Mesenchymal stem cell (in vitro differentiated cells and primary cell): ENCODE measurements around the gene RHNO1.
"Not testable (repeated sequence)": the region's sequence is repeated elsewhere in the genome, so short reads cannot be mapped to it uniquely, and the experiment has no call there.

Source experiments
- DNase-seq: peaks from one replicate; pipeline ENCODE4 v3.0.0-alpha.2; 2013
- H2AFZ ChIP-seq: one replicate; pipeline ENCODE4 v1.6.1; 2013; ENCODE audit warnings: low read depth, mild to moderate bottlenecking, control low read depth, inconsistent platforms, low read length, moderate library complexity
- H2AK5ac ChIP-seq: 2 replicates; pipeline ENCODE4 v1.6.1; 2013; ENCODE audit warnings: low read length, moderate library complexity, mild to moderate bottlenecking, inconsistent platforms; ENCODE audit not compliant: severe bottlenecking
- H2BK120ac ChIP-seq: one replicate; pipeline ENCODE4 v1.6.1; 2013; ENCODE audit warnings: low read depth, mild to moderate bottlenecking, inconsistent platforms, low read length, moderate library complexity
- H2BK12ac ChIP-seq, 2 experiments: one replicate each; pipeline ENCODE4 v1.6.1; 2013; ENCODE audit warnings: inconsistent platforms in 2 of 2, low read length in 2 of 2, mild to moderate bottlenecking in 2 of 2, moderate library complexity in 2 of 2, control low read depth in 1 of 2
- H2BK15ac ChIP-seq: one replicate; pipeline ENCODE4 v1.6.1; 2013; ENCODE audit warnings: mild to moderate bottlenecking, low read depth, inconsistent platforms; ENCODE audit not compliant: poor library complexity, severe bottlenecking
- H2BK5ac ChIP-seq: 2 replicates; pipeline ENCODE4 v1.6.1; 2013; ENCODE audit warnings: low read depth, mild to moderate bottlenecking, low read length, control low read depth, inconsistent platforms; ENCODE audit not compliant: poor library complexity, severe bottlenecking
- H3K14ac ChIP-seq, 2 experiments: one replicate each; pipeline ENCODE4 v1.6.1; 2013; ENCODE audit warnings: inconsistent platforms in 2 of 2, low read length in 2 of 2, control low read depth in 1 of 2, mild to moderate bottlenecking in 1 of 2, moderate library complexity in 1 of 2
- H3K18ac ChIP-seq, 2 experiments: one replicate each; pipeline ENCODE4 v1.6.1; 2013; ENCODE audit warnings: inconsistent platforms in 2 of 2, low read length in 2 of 2, control low read depth in 1 of 2, low read depth in 1 of 2, mild to moderate bottlenecking in 1 of 2
- H3K23ac ChIP-seq, 2 experiments: one replicate each; pipeline ENCODE4 v1.6.1; 2013; ENCODE audit warnings: inconsistent platforms in 2 of 2, low read length in 2 of 2, mild to moderate bottlenecking in 2 of 2, moderate library complexity in 2 of 2, control low read depth in 1 of 2
- H3K27ac ChIP-seq: 2 replicates; pipeline ENCODE4 v1.5.1; 2013; ENCODE audit warnings: mild to moderate bottlenecking, moderate library complexity, low read length, control low read depth, inconsistent platforms; ENCODE audit not compliant: poor library complexity, severe bottlenecking
- H3K27me3 ChIP-seq, 2 experiments: 2 replicates each; pipeline versions ENCODE4 v1.6.1 to v1.7.0; 2013; ENCODE audit warnings: low read length in 2 of 2, mild to moderate bottlenecking in 2 of 2, moderate library complexity in 2 of 2, control low read depth in 1 of 2, inconsistent platforms in 1 of 2; ENCODE audit not compliant: control insufficient read depth in 1 of 2, insufficient read depth in 1 of 2
- H3K36me3 ChIP-seq, 2 experiments: 2 replicates each; pipeline versions ENCODE4 v1.6.1 to v1.7.0; 2013; ENCODE audit warnings: low read length in 2 of 2, control low read depth in 1 of 2, inconsistent platforms in 1 of 2, low read depth in 1 of 2, mild to moderate bottlenecking in 1 of 2; ENCODE audit not compliant: insufficient read depth in 2 of 2, control insufficient read depth in 1 of 2
- H3K4ac ChIP-seq, 2 experiments: one replicate each; pipeline ENCODE4 v1.6.1; 2013; ENCODE audit warnings: inconsistent platforms in 2 of 2, low read length in 2 of 2, mild to moderate bottlenecking in 2 of 2, moderate library complexity in 2 of 2, control low read depth in 1 of 2, low read depth in 1 of 2
- H3K4me1 ChIP-seq: 2 replicates; pipeline ENCODE4 v1.6.1; 2013; ENCODE audit warnings: low read depth, low read length, control low read depth; ENCODE audit not compliant: control insufficient read depth, insufficient read depth
- H3K4me2 ChIP-seq: 2 replicates; pipeline ENCODE4 v1.6.1; 2013; ENCODE audit warnings: low read length, mild to moderate bottlenecking, inconsistent platforms; ENCODE audit not compliant: poor library complexity, severe bottlenecking
- H3K4me3 ChIP-seq, 2 experiments: 2 replicates each; pipeline versions ENCODE4 v1.5.1 to v1.7.0; 2013; ENCODE audit warnings: low read length in 2 of 2, mild to moderate bottlenecking in 2 of 2, control low read depth in 1 of 2, low read depth in 1 of 2; ENCODE audit not compliant: insufficient read depth in 1 of 2
- H3K79me1 ChIP-seq: replicated peaks from 2 replicates; pipeline ENCODE4 v1.6.1; 2013; ENCODE audit warnings: mild to moderate bottlenecking, control low read depth, low read length, inconsistent platforms; ENCODE audit not compliant: poor library complexity, severe bottlenecking
- H3K9ac ChIP-seq: 2 replicates; pipeline ENCODE4 v1.7.0; 2013; ENCODE audit warnings: mild to moderate bottlenecking, low read length, moderate library complexity
- H3K9me3 ChIP-seq: 2 replicates; pipeline ENCODE4 v1.7.0; 2013; ENCODE audit warnings: mild to moderate bottlenecking, low read length; ENCODE audit not compliant: control insufficient read depth
- H4K8ac ChIP-seq: one replicate; pipeline ENCODE4 v1.6.1; 2013; ENCODE audit warnings: inconsistent platforms, mild to moderate bottlenecking, low read length, moderate library complexity
- H4K91ac ChIP-seq: one replicate; pipeline ENCODE4 v1.6.1; 2013; ENCODE audit warnings: mild to moderate bottlenecking, low read length, inconsistent platforms
- WGBS: methylation state at CpG from one replicate; pipeline ENCODE4 v1.1.7; 2013; ENCODE audit warnings: mixed read lengths; 5-methylcytosine and 5-hydroxymethylcytosine counted together

Gene RHNO1

DNA sequence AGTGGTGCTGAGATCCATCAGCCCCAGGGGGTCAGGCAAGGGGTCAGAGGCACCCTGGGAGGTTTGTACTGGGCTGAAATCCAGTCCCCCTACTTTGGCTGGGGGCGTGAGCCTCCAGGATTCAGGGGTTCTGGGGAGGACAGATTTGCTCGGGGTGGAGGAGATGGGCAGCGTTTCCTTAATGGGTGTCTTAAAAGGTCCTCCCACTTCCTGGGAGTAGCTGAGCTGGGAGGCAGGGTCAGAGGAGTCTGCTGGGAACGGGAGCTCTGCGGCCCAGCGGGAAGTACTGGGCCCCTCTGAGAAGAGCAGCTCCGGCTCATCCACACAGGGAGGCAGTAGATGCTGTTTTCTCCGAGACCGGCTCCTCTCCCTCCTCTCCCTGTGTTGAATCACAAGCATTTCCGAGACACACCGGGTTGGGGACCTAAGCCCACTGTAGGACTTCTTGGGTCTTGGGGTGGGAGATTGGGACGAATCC, 18.0 kb upstream of the RHNO1 start:
- Histone ChIP-seq H3K27me3 (no peaks in the 10 kb centered on the region), H3K9me3 (no peaks in the 10 kb centered on the region), H2AFZ (no peak overlapping the region), H2AK5ac (no peak overlapping the region), H3K4ac (no peak overlapping the region), H4K8ac (no peak overlapping the region), H3K79me1 (no peaks in the 10 kb centered on the region), H3K36me3 (peaks cover 15 to 19% of the 10 kb centered on the region in 2 experiments), H3K4me2 (no peak overlapping the region), H2BK5ac (no peak overlapping the region), H2BK15ac (no peak overlapping the region), H4K91ac (no peak overlapping the region), H3K4me1 (no peaks in the 10 kb centered on the region), H3K4me3 (no peak overlapping the region), H2BK120ac (no peak overlapping the region), H3K18ac (no peak overlapping the region), H2BK12ac (no peak overlapping the region), H3K23ac (no peak overlapping the region), H3K27ac (no peak overlapping the region), H3K14ac (no peak overlapping the region), H3K9ac (no peak overlapping the region)
- no peak for DNase-seq
- 93% methylated on average over 11 of the region's 12 CpGs for WGBS

DNA sequence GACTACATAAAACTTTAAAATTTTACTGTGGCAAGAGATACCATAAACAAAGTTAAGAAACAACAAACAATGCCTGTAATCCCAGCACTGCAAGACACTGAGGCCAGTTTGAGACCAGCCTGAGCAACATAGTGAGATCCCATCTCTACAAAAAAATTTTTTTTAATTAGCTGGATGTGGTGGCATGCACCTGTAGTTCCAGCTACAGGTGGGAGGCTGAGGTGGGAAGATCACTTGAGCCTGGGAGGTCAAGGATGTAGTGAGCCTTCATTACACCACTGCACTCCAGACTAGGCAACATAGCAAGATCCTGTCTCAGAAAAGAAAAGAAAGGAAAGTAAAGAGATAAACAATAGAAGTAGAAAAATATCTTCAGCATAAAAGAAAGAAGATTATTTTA, 16.9 kb upstream of the RHNO1 start:
- no peak overlapping the region for H3K4me3 ChIP-seq
- no peak overlapping the region for H4K91ac ChIP-seq
- peaks cover 1% of the 10 kb centered on the region for H3K79me1 ChIP-seq
- H3K27me3 ChIP-seq, result no peaks in the 10 kb centered on the region
- H3K27ac ChIP-seq, result no peak overlapping the region
- no peak overlapping the region for H3K14ac ChIP-seq
- H3K18ac ChIP-seq, result no peak overlapping the region
- no peak for DNase-seq
- no peak overlapping the region for H2BK12ac ChIP-seq
- no peak overlapping the region for H3K9ac ChIP-seq
- peaks cover 26 to 29% of the 10 kb centered on the region in 2 experiments for H3K36me3 ChIP-seq
- H3K4me2 ChIP-seq, result no peak overlapping the region
- no peak overlapping the region for H4K8ac ChIP-seq
- H3K23ac ChIP-seq, result no peak overlapping the region
- H2BK5ac ChIP-seq, result no peak overlapping the region
- no peaks in the 10 kb centered on the region for H3K4me1 ChIP-seq
- H3K9me3 ChIP-seq, result no peaks in the 10 kb centered on the region
- no peak overlapping the region for H3K4ac ChIP-seq
- no peak overlapping the region for H2BK120ac ChIP-seq
- H2AK5ac ChIP-seq, result no peak overlapping the region
- H2AFZ ChIP-seq, result no peak overlapping the region
- no peak overlapping the region for H2BK15ac ChIP-seq

DNA sequence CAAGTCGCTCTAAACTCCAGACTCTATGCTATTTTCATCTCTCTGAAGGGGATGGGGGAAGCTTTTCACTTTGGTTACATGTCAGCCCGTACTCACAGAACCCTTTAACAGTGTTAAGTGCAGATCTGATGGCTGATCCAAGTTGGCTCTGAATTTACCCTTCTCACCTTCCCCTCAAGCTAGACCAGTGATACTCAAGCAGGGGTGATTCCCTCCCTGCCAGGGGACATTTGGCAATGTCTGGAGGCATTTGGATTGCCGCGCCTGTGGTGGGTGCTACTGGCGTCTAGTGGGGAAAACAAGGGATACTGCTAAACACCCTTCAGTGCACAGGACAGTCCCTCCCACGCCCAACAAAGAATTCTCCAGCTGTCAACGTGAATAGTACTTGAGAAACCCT, 14.1 kb upstream of the RHNO1 start:
- H3K18ac ChIP-seq, result no peak overlapping the region
- DNase-seq, result no peak
- no peak overlapping the region for H3K14ac ChIP-seq
- H3K9ac ChIP-seq, result no peak overlapping the region
- H2BK12ac ChIP-seq, result no peak overlapping the region
- no peak overlapping the region for H3K27ac ChIP-seq
- H3K9me3 ChIP-seq, result no peaks in the 10 kb centered on the region
- H3K4me2 ChIP-seq, result no peak overlapping the region
- H2BK5ac ChIP-seq, result no peak overlapping the region
- H2AFZ ChIP-seq, result no peak overlapping the region
- no peak overlapping the region for H2AK5ac ChIP-seq
- H3K79me1 ChIP-seq, result peaks cover 2% of the 10 kb centered on the region
- 94% methylated on average over 7 of the region's 7 CpGs for WGBS
- no peak overlapping the region for H2BK120ac ChIP-seq
- no peak overlapping the region for H4K8ac ChIP-seq
- H2BK15ac ChIP-seq, result no peak overlapping the region
- H4K91ac ChIP-seq, result no peak overlapping the region
- no peak overlapping the region for H3K23ac ChIP-seq
- no peaks in the 10 kb centered on the region for H3K27me3 ChIP-seq
- no peak overlapping the region for H3K4ac ChIP-seq
- no peak overlapping the region for H3K4me3 ChIP-seq
- H3K36me3 ChIP-seq, result peaks cover 27 to 39% of the 10 kb centered on the region in 2 experiments
- no peaks in the 10 kb centered on the region for H3K4me1 ChIP-seq

DNA sequence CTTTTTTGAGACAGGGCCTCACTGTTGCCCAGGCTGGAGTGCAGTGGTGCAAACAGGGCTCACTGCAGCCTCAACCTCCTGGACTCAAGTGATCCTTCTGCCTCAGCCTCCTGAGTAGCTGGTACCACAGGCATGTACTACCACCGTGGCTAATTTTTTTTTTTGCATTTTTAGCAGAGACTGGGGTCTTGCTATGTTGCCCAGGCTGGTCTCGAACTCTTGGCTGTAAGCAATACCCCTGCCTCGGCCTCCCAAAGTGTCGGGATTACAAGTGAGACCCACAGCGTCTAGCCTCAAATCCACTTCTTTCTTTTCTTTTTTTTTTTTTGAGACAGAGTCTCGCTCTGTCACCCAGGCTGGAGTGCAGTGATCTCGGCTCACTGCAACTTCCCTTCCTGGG, 13.6 kb upstream of the RHNO1 start:
- not testable (repeated sequence) for H3K27me3 ChIP-seq, H2BK15ac ChIP-seq, H3K14ac ChIP-seq, H2BK5ac ChIP-seq, H2BK12ac ChIP-seq, H4K8ac ChIP-seq, H4K91ac ChIP-seq, H2AFZ ChIP-seq, H3K4me3 ChIP-seq, H3K18ac ChIP-seq, H3K23ac ChIP-seq, H3K9me3 ChIP-seq, H3K9ac ChIP-seq, H3K4me1 ChIP-seq, H3K4me2 ChIP-seq, H2AK5ac ChIP-seq, H3K27ac ChIP-seq, H2BK120ac ChIP-seq, H3K4ac ChIP-seq, DNase-seq, H3K79me1 ChIP-seq
- 96% methylated on average over 7 of the region's 7 CpGs for WGBS
- peaks cover 25 to 40% of the 10 kb centered on the region in 2 experiments for H3K36me3 ChIP-seq
